H9 (cell line): ENCODE results near the gene TMEM233. TPM values are rescaled to one million over a fixed set of nuclear protein-coding genes. Genes with fewer than 3 reads are reported as not detected.

Experiments
- DNase-seq: peaks from one replicate; pipeline ENCODE4 v3.0.0-alpha.2; 2017
- H2AFZ ChIP-seq: one replicate; pipeline ENCODE4 v1.6.1; 2013; ENCODE audit warnings: mild to moderate bottlenecking, low read length, control low read depth, moderate library complexity
- H2AK5ac ChIP-seq: 2 replicates; pipeline ENCODE4 v1.6.1; 2013; ENCODE audit warnings: low read length, control low read depth, mixed read lengths; ENCODE audit not compliant: insufficient read length
- H2BK120ac ChIP-seq: one replicate; pipeline ENCODE4 v1.6.1; 2013; ENCODE audit warnings: low read depth, mild to moderate bottlenecking, low read length, control low read depth, inconsistent platforms; ENCODE audit not compliant: poor library complexity, severe bottlenecking
- H2BK12ac ChIP-seq: 2 replicates; pipeline ENCODE4 v1.6.1; 2013; ENCODE audit warnings: low read length, control low read depth, mixed read lengths, low read depth; ENCODE audit not compliant: insufficient read length
- H2BK15ac ChIP-seq: 2 replicates; pipeline ENCODE4 v1.6.1; 2013; ENCODE audit warnings: low read depth, low read length, control low read depth
- H2BK20ac ChIP-seq: one replicate; pipeline ENCODE4 v1.6.1; 2013; ENCODE audit warnings: low read depth, mild to moderate bottlenecking, low read length, control low read depth, inconsistent platforms; ENCODE audit not compliant: poor library complexity, severe bottlenecking
- H2BK5ac ChIP-seq: 2 replicates; pipeline ENCODE4 v1.6.1; 2013; ENCODE audit warnings: low read length, control low read depth, mixed read lengths; ENCODE audit not compliant: insufficient read length
- H3K14ac ChIP-seq: 2 replicates; pipeline ENCODE4 v1.6.1; 2013; ENCODE audit warnings: low read length, control low read depth; ENCODE audit not compliant: insufficient read depth
- H3K18ac ChIP-seq: 2 replicates; pipeline ENCODE4 v1.6.1; 2013; ENCODE audit warnings: low read depth, mild to moderate bottlenecking, mixed read lengths, low read length, control low read depth; ENCODE audit not compliant: insufficient read length
- H3K23ac ChIP-seq: 2 replicates; pipeline ENCODE4 v1.6.1; 2013; ENCODE audit warnings: low read length, control low read depth, mixed read lengths, low read depth; ENCODE audit not compliant: insufficient read length
- H3K23me2 ChIP-seq: 2 replicates; pipeline ENCODE4 v1.6.1; 2013; ENCODE audit warnings: low read depth, mild to moderate bottlenecking, mixed read lengths, low read length, control low read depth; ENCODE audit not compliant: insufficient read length, poor library complexity, severe bottlenecking
- H3K27ac ChIP-seq: 2 replicates; pipeline ENCODE4 v1.5.1; 2013; ENCODE audit warnings: low read length, control low read depth, mixed read lengths, low read depth; ENCODE audit not compliant: insufficient read length
- H3K27me3 ChIP-seq: 2 replicates; pipeline ENCODE4 v1.6.1; 2013; ENCODE audit warnings: low read length, control low read depth, inconsistent platforms; ENCODE audit not compliant: insufficient read depth
- H3K4ac ChIP-seq: 2 replicates; pipeline ENCODE4 v1.6.1; 2013; ENCODE audit warnings: low read depth, mild to moderate bottlenecking, control low read depth, inconsistent platforms, low read length, moderate library complexity
- H3K4me1 ChIP-seq: 2 replicates; pipeline ENCODE4 v1.6.1; 2013; ENCODE audit warnings: low read length, control low read depth, inconsistent platforms; ENCODE audit not compliant: insufficient read depth
- H3K4me2 ChIP-seq: 2 replicates; pipeline ENCODE4 v1.6.1; 2013; ENCODE audit warnings: low read length, control low read depth, mixed read lengths; ENCODE audit not compliant: insufficient read length, insufficient read depth
- H3K56ac ChIP-seq: 2 replicates; pipeline ENCODE4 v1.6.1; 2013; ENCODE audit warnings: low read depth, mild to moderate bottlenecking, mixed read lengths, low read length, control low read depth; ENCODE audit not compliant: insufficient read length
- H3K79me1 ChIP-seq: 2 replicates; pipeline ENCODE4 v1.6.1; 2013; ENCODE audit warnings: low read depth, mild to moderate bottlenecking, moderate library complexity, low read length, control low read depth, inconsistent platforms; ENCODE audit not compliant: insufficient read depth, poor library complexity, severe bottlenecking
- H3K79me2 ChIP-seq: 2 replicates; pipeline ENCODE4 v1.6.1; 2013; ENCODE audit warnings: low read length, control low read depth, inconsistent platforms; ENCODE audit not compliant: insufficient read depth
- H3K9ac ChIP-seq: 2 replicates; pipeline ENCODE4 v1.6.1; 2013; ENCODE audit warnings: low read length, control low read depth, mixed read lengths; ENCODE audit not compliant: insufficient read length; ENCODE audit errors: extremely low read depth
- H3K9me3 ChIP-seq: one replicate; pipeline ENCODE4 v1.6.1; 2013; ENCODE audit warnings: low read depth, low read length, inconsistent platforms; ENCODE audit not compliant: control insufficient read depth
- H3T11ph ChIP-seq: one replicate; pipeline ENCODE4 v1.6.1; 2013; ENCODE audit warnings: mild to moderate bottlenecking, low read length, control low read depth, inconsistent platforms
- H4K20me1 ChIP-seq: one replicate; pipeline ENCODE4 v1.6.1; 2013; ENCODE audit not compliant: control insufficient read depth, insufficient read length, insufficient read depth
- H4K5ac ChIP-seq: 2 replicates; pipeline ENCODE4 v1.6.1; 2013; ENCODE audit warnings: low read depth, mild to moderate bottlenecking, mixed read lengths, low read length, control low read depth; ENCODE audit not compliant: insufficient read length
- H4K8ac ChIP-seq: replicated peaks from 2 replicates; pipeline ENCODE4 v1.6.1; 2013; ENCODE audit warnings: low read length, control low read depth, mixed read lengths, low read depth; ENCODE audit not compliant: insufficient read length
- H4K91ac ChIP-seq: 2 replicates; pipeline ENCODE4 v1.6.1; 2013; ENCODE audit warnings: low read depth, mild to moderate bottlenecking, moderate library complexity, mixed read lengths, low read length, control low read depth; ENCODE audit not compliant: insufficient read length
- H3K27ac Mint-ChIP-seq, 3 experiments: 2 replicates in 2 of 3; 3 replicates in 1 of 3; pipeline ENCODE4 v1.8.0; 2020 to 2021; ENCODE audit warnings: mixed read lengths in 3 of 3, mild to moderate bottlenecking in 1 of 3, moderate library complexity in 1 of 3
- H3K27me3 Mint-ChIP-seq: 2 replicates; pipeline ENCODE4 v1.8.0; 2021; ENCODE audit warnings: low read depth, mild to moderate bottlenecking, moderate library complexity, mixed read lengths
- H3K36me3 Mint-ChIP-seq, 3 experiments: 2 replicates in 2 of 3; 3 replicates in 1 of 3; pipeline ENCODE4 v1.8.0; 2020 to 2021; ENCODE audit warnings: low read depth in 3 of 3, mixed read lengths in 3 of 3; ENCODE audit not compliant: insufficient read depth in 1 of 3
- H3K4me1 Mint-ChIP-seq, 2 experiments: 2 replicates each; pipeline ENCODE4 v1.8.0; 2020; ENCODE audit warnings: mixed read lengths in 2 of 2
- H3K4me3 Mint-ChIP-seq, 2 experiments: 2 replicates in 1 of 2; 3 replicates in 1 of 2; pipeline ENCODE4 v1.8.0; 2020 to 2021; ENCODE audit warnings: mild to moderate bottlenecking in 2 of 2, mixed read lengths in 2 of 2, moderate library complexity in 1 of 2
- H3K9me3 Mint-ChIP-seq, 2 experiments: 2 replicates in 1 of 2; 3 replicates in 1 of 2; pipeline ENCODE4 v1.8.0; 2020; ENCODE audit warnings: mild to moderate bottlenecking in 2 of 2, mixed read lengths in 2 of 2, moderate library complexity in 1 of 2
- WGBS: extraction: QIAGEN DNeasy Blood & Tissue Kit; methylation state at CpG from one replicate; pipeline ENCODE4 v1.1.7; 2013; ENCODE audit warnings: missing lambda C conversion rate, low lambda C conversion rate, mixed read lengths; ENCODE audit not compliant: insufficient read length; ENCODE audit errors: extremely low coverage; 5-methylcytosine and 5-hydroxymethylcytosine counted together
- total RNA-seq: library from RNA; stranded (reverse); gene quantifications from 2 replicates; pipeline ENCODE4 v1.2.1, GENCODE V29; 2021
- TF ChIP-seq, protein P1 (sequence below): fragments of 200-600 bp; sonication (generic); conservative IDR thresholded peaks from 3 replicates; pipeline ENCODE4 v1.8.0; 2021; ENCODE audit warnings: antibody characterized with exemption, mild to moderate bottlenecking

TMEM233 gene
- total RNA-seq, 1 experiment from 2014 or later: not detected

GRCh38 chr12:119692410-119692809 is 98.8 kb downstream of the TMEM233 start:
- H4K8ac ChIP-seq: no peak overlapping the region
- no peaks in the 10 kb centered on the region for H3K9me3 ChIP-seq
- H3K79me1 ChIP-seq: no peaks in the 10 kb centered on the region
- H3K79me2 ChIP-seq: no peaks in the 10 kb centered on the region
- no peak overlapping the region for H3K56ac ChIP-seq
- H2AFZ ChIP-seq: no peak overlapping the region
- H3K36me3 Mint-ChIP-seq: peaks cover 20 to 50% (median 45%) of the 10 kb centered on the region in 3 experiments; a peak in 6 of 7 replicates
- no peak overlapping the region for H3K9ac ChIP-seq
- H3K27ac Mint-ChIP-seq: no peak overlapping the region
- no peak overlapping the region for H4K91ac ChIP-seq
- H3K4ac ChIP-seq: no peak overlapping the region
- no peak overlapping the region for H3K4me2 ChIP-seq
- no CpG with 5 or more reads among the region's 5 CpGs for WGBS
- no peak overlapping the region for H3K23ac ChIP-seq
- no peaks in the 10 kb centered on the region for H3K27me3 Mint-ChIP-seq
- TF ChIP-seq, protein P1, sequence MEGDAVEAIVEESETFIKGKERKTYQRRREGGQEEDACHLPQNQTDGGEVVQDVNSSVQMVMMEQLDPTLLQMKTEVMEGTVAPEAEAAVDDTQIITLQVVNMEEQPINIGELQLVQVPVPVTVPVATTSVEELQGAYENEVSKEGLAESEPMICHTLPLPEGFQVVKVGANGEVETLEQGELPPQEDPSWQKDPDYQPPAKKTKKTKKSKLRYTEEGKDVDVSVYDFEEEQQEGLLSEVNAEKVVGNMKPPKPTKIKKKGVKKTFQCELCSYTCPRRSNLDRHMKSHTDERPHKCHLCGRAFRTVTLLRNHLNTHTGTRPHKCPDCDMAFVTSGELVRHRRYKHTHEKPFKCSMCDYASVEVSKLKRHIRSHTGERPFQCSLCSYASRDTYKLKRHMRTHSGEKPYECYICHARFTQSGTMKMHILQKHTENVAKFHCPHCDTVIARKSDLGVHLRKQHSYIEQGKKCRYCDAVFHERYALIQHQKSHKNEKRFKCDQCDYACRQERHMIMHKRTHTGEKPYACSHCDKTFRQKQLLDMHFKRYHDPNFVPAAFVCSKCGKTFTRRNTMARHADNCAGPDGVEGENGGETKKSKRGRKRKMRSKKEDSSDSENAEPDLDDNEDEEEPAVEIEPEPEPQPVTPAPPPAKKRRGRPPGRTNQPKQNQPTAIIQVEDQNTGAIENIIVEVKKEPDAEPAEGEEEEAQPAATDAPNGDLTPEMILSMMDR: no peak
- H3K4me1 ChIP-seq: no peaks in the 10 kb centered on the region
- no peak overlapping the region for H2BK5ac ChIP-seq
- H3K27ac ChIP-seq: no peak overlapping the region
- no peaks in the 10 kb centered on the region for H3K27me3 ChIP-seq
- peaks cover 0 to 2% of the 10 kb centered on the region in 2 experiments; a peak in 1 of 5 replicates for H3K9me3 Mint-ChIP-seq
- no peak for DNase-seq
- H2BK120ac ChIP-seq: no peak overlapping the region
- no peak overlapping the region for H3K4me3 Mint-ChIP-seq
- H3K23me2 ChIP-seq: no peaks in the 10 kb centered on the region
- H3K4me1 Mint-ChIP-seq: no peaks in the 10 kb centered on the region
- no peaks in the 10 kb centered on the region for H4K20me1 ChIP-seq
- H4K5ac ChIP-seq: no peak overlapping the region
- H2BK20ac ChIP-seq: no peak overlapping the region
- no peak overlapping the region for H3K18ac ChIP-seq
- no peak overlapping the region for H3T11ph ChIP-seq
- H2AK5ac ChIP-seq: no peak overlapping the region
- no peak overlapping the region for H3K14ac ChIP-seq
- H2BK12ac ChIP-seq: no peak overlapping the region
- no peak overlapping the region for H2BK15ac ChIP-seq

Other genes with a start within 250 kb of the TMEM233 start
- gene PRKAB1, start 74.4 kb downstream of the TMEM233 start, total RNA-seq: 42.2 and 44.2 TPM in 2 replicates